Mesenchymal stem cell (in vitro differentiated cells and primary cell): Measurements from ENCODE around the gene SOCS1.
A peak's percentile ranks its signal among the peaks of the same experiment; 100 is the strongest.

Source experiments
- DNase-seq: peaks from one replicate; pipeline ENCODE4 v3.0.0-alpha.2; 2013
- H2AFZ ChIP-seq: one replicate; pipeline ENCODE4 v1.6.1; 2013; ENCODE audit warnings: low read depth, mild to moderate bottlenecking, control low read depth, inconsistent platforms, low read length, moderate library complexity
- H2AK5ac ChIP-seq: 2 replicates; pipeline ENCODE4 v1.6.1; 2013; ENCODE audit warnings: low read length, moderate library complexity, mild to moderate bottlenecking, inconsistent platforms; ENCODE audit not compliant: severe bottlenecking
- H2BK120ac ChIP-seq: one replicate; pipeline ENCODE4 v1.6.1; 2013; ENCODE audit warnings: low read depth, mild to moderate bottlenecking, inconsistent platforms, low read length, moderate library complexity
- H2BK12ac ChIP-seq, 2 experiments: one replicate each; pipeline ENCODE4 v1.6.1; 2013; ENCODE audit warnings: inconsistent platforms in 2 of 2, low read length in 2 of 2, mild to moderate bottlenecking in 2 of 2, moderate library complexity in 2 of 2, control low read depth in 1 of 2
- H2BK15ac ChIP-seq: one replicate; pipeline ENCODE4 v1.6.1; 2013; ENCODE audit warnings: mild to moderate bottlenecking, low read depth, inconsistent platforms; ENCODE audit not compliant: poor library complexity, severe bottlenecking
- H2BK5ac ChIP-seq: 2 replicates; pipeline ENCODE4 v1.6.1; 2013; ENCODE audit warnings: low read depth, mild to moderate bottlenecking, low read length, control low read depth, inconsistent platforms; ENCODE audit not compliant: poor library complexity, severe bottlenecking
- H3K14ac ChIP-seq, 2 experiments: one replicate each; pipeline ENCODE4 v1.6.1; 2013; ENCODE audit warnings: inconsistent platforms in 2 of 2, low read length in 2 of 2, control low read depth in 1 of 2, mild to moderate bottlenecking in 1 of 2, moderate library complexity in 1 of 2
- H3K18ac ChIP-seq, 2 experiments: one replicate each; pipeline ENCODE4 v1.6.1; 2013; ENCODE audit warnings: inconsistent platforms in 2 of 2, low read length in 2 of 2, control low read depth in 1 of 2, low read depth in 1 of 2, mild to moderate bottlenecking in 1 of 2
- H3K23ac ChIP-seq, 2 experiments: one replicate each; pipeline ENCODE4 v1.6.1; 2013; ENCODE audit warnings: inconsistent platforms in 2 of 2, low read length in 2 of 2, mild to moderate bottlenecking in 2 of 2, moderate library complexity in 2 of 2, control low read depth in 1 of 2
- H3K27ac ChIP-seq: 2 replicates; pipeline ENCODE4 v1.5.1; 2013; ENCODE audit warnings: mild to moderate bottlenecking, moderate library complexity, low read length, control low read depth, inconsistent platforms; ENCODE audit not compliant: poor library complexity, severe bottlenecking
- H3K27me3 ChIP-seq, 2 experiments: 2 replicates each; pipeline versions ENCODE4 v1.6.1 to v1.7.0; 2013; ENCODE audit warnings: low read length in 2 of 2, mild to moderate bottlenecking in 2 of 2, moderate library complexity in 2 of 2, control low read depth in 1 of 2, inconsistent platforms in 1 of 2; ENCODE audit not compliant: control insufficient read depth in 1 of 2, insufficient read depth in 1 of 2
- H3K36me3 ChIP-seq, 2 experiments: 2 replicates each; pipeline versions ENCODE4 v1.6.1 to v1.7.0; 2013; ENCODE audit warnings: low read length in 2 of 2, control low read depth in 1 of 2, inconsistent platforms in 1 of 2, low read depth in 1 of 2, mild to moderate bottlenecking in 1 of 2; ENCODE audit not compliant: insufficient read depth in 2 of 2, control insufficient read depth in 1 of 2
- H3K4ac ChIP-seq, 2 experiments: one replicate each; pipeline ENCODE4 v1.6.1; 2013; ENCODE audit warnings: inconsistent platforms in 2 of 2, low read length in 2 of 2, mild to moderate bottlenecking in 2 of 2, moderate library complexity in 2 of 2, control low read depth in 1 of 2, low read depth in 1 of 2
- H3K4me1 ChIP-seq: 2 replicates; pipeline ENCODE4 v1.6.1; 2013; ENCODE audit warnings: low read depth, low read length, control low read depth; ENCODE audit not compliant: control insufficient read depth, insufficient read depth
- H3K4me2 ChIP-seq: 2 replicates; pipeline ENCODE4 v1.6.1; 2013; ENCODE audit warnings: low read length, mild to moderate bottlenecking, inconsistent platforms; ENCODE audit not compliant: poor library complexity, severe bottlenecking
- H3K4me3 ChIP-seq, 2 experiments: 2 replicates each; pipeline versions ENCODE4 v1.5.1 to v1.7.0; 2013; ENCODE audit warnings: low read length in 2 of 2, mild to moderate bottlenecking in 2 of 2, control low read depth in 1 of 2, low read depth in 1 of 2; ENCODE audit not compliant: insufficient read depth in 1 of 2
- H3K79me1 ChIP-seq: replicated peaks from 2 replicates; pipeline ENCODE4 v1.6.1; 2013; ENCODE audit warnings: mild to moderate bottlenecking, control low read depth, low read length, inconsistent platforms; ENCODE audit not compliant: poor library complexity, severe bottlenecking
- H3K9ac ChIP-seq: 2 replicates; pipeline ENCODE4 v1.7.0; 2013; ENCODE audit warnings: mild to moderate bottlenecking, low read length, moderate library complexity
- H3K9me3 ChIP-seq: 2 replicates; pipeline ENCODE4 v1.7.0; 2013; ENCODE audit warnings: mild to moderate bottlenecking, low read length; ENCODE audit not compliant: control insufficient read depth
- H4K8ac ChIP-seq: one replicate; pipeline ENCODE4 v1.6.1; 2013; ENCODE audit warnings: inconsistent platforms, mild to moderate bottlenecking, low read length, moderate library complexity
- H4K91ac ChIP-seq: one replicate; pipeline ENCODE4 v1.6.1; 2013; ENCODE audit warnings: mild to moderate bottlenecking, low read length, inconsistent platforms
- WGBS: methylation state at CpG from one replicate; pipeline ENCODE4 v1.1.7; 2013; ENCODE audit warnings: mixed read lengths; 5-methylcytosine and 5-hydroxymethylcytosine counted together

SOCS1 gene

GRCh38 chr16:11239644-11240632, 16.1 kb downstream of the SOCS1 start:
- Histone ChIP-seq H3K4me1 (no peaks in the 10 kb centered on the region), H4K91ac (no peak overlapping the region), H2AK5ac (no peak overlapping the region), H3K4me2 (no peak overlapping the region), H3K4me3 (no peak overlapping the region), H3K23ac (no peak overlapping the region), H3K4ac (no peak overlapping the region), H2BK120ac (no peak overlapping the region), H3K9ac (no peak overlapping the region), H3K18ac (no peak overlapping the region), H4K8ac (no peak overlapping the region), H2BK12ac (no peak overlapping the region), H3K27ac (no peak overlapping the region), H3K9me3 (no peaks in the 10 kb centered on the region), H3K36me3 (no peaks in the 10 kb centered on the region), H2BK15ac (no peak overlapping the region), H3K14ac (no peak overlapping the region), H2BK5ac (no peak overlapping the region), H3K27me3 (peaks cover 0 to 16% of the 10 kb centered on the region in 2 experiments), H3K79me1 (no peaks in the 10 kb centered on the region), H2AFZ (no peak overlapping the region)
- DNase-seq: no peak
- 81% methylated on average over 10 of the region's 10 CpGs for WGBS

- no peak for DNase-seq
- WGBS: 99% methylated on average over 15 of the region's 15 CpGs
Observed at GRCh38 chr16:11238272-11239202, 17.5 kb downstream of the SOCS1 start.

GRCh38 chr16:11236461-11237254, 19.3 kb downstream of the SOCS1 start:
- Histone ChIP-seq H2AK5ac (no peak overlapping the region), H3K14ac (peak overlapping the region in 1 of 2 experiments; percentile 6), H3K4ac (no peak overlapping the region), H3K4me2 (no peak overlapping the region), H2BK15ac (no peak overlapping the region), H3K79me1 (no peaks in the 10 kb centered on the region), H2BK5ac (no peak overlapping the region), H3K27me3 (peaks cover 0 to 4% of the 10 kb centered on the region in 2 experiments), H2BK120ac (no peak overlapping the region), H3K23ac (no peak overlapping the region), H2BK12ac (no peak overlapping the region), H4K8ac (no peak overlapping the region), H2AFZ (no peak overlapping the region), H3K9ac (no peak overlapping the region), H3K4me1 (peaks cover 2% of the 10 kb centered on the region), H3K18ac (no peak overlapping the region), H3K9me3 (no peaks in the 10 kb centered on the region), H3K4me3 (no peak overlapping the region), H3K27ac (no peak overlapping the region), H4K91ac (no peak overlapping the region), H3K36me3 (no peaks in the 10 kb centered on the region)
- DNase-seq: no peak
- 92% methylated on average over 10 of the region's 10 CpGs for WGBS

More at GRCh38 chr16:11238272-11239202, 17.5 kb downstream of the SOCS1 start:
- H3K9me3 ChIP-seq: no peaks in the 10 kb centered on the region
- H3K9ac ChIP-seq: no peak overlapping the region
- no peak overlapping the region for H3K4me2 ChIP-seq
- H2BK12ac ChIP-seq: no peak overlapping the region
- no peak overlapping the region for H2BK5ac ChIP-seq
- H3K4ac ChIP-seq: no peak overlapping the region
- H2AFZ ChIP-seq: no peak overlapping the region
- H2BK15ac ChIP-seq: no peak overlapping the region
- H3K4me3 ChIP-seq: no peak overlapping the region
- no peak overlapping the region for H4K8ac ChIP-seq
- no peak overlapping the region for H3K23ac ChIP-seq
- peaks cover 0 to 13% of the 10 kb centered on the region in 2 experiments for H3K27me3 ChIP-seq
- no peak overlapping the region for H4K91ac ChIP-seq
- H3K4me1 ChIP-seq: no peaks in the 10 kb centered on the region
- no peak overlapping the region for H3K27ac ChIP-seq
- H3K14ac ChIP-seq: no peak overlapping the region
- H3K18ac ChIP-seq: no peak overlapping the region
- no peaks in the 10 kb centered on the region for H3K79me1 ChIP-seq
- no peaks in the 10 kb centered on the region for H3K36me3 ChIP-seq
- no peak overlapping the region for H2BK120ac ChIP-seq
- no peak overlapping the region for H2AK5ac ChIP-seq
